ENCODE data around the gene SH2D4B. TPM values are rescaled to one million over a fixed set of nuclear protein-coding genes. Genes with fewer than 3 reads are reported as not detected.

SH2D4B gene
- total and polyA plus RNA-seq, 10 of the 15 experiments (the other 5 are each of a cell fraction or from before 2014, with no cell fraction given) = 0.04 to 0.21 (median 0.13) TPM; not detected in 5

- H3K4me2 ChIP-seq (ENCODE audit: control insufficient read depth, insufficient read depth) = no peak overlapping the region
- H3K27ac ChIP-seq (ENCODE audit: control insufficient read depth, insufficient read depth) = no peak overlapping the region
- peaks cover 20 to 30% of the 10 kb centered on the region in 2 experiments for H3K36me3 ChIP-seq (ENCODE audit: control insufficient read depth in 2 of 2, insufficient read depth in 2 of 2, low read length in 1 of 2)
- ChIA-PET SMC1A (ENCODE audit: uncharacterized antibody, unreplicated experiment) (interaction anchor here (0.7 to 21.2 kb wide), 26 partner anchors 8 to 157 kb away, joined by 3 to 1038 read pairs (median 3); partner anchors contain the start of gene TSPAN14), POLR2A (interaction anchor here (1.2 to 8.3 kb wide), 8 partner anchors 9 to 60 kb away, joined by 3 to 60 read pairs (median 10); partner anchors contain the start of gene TSPAN14), CTCF (interaction anchor here (0.5 to 21.6 kb wide), 37 partner anchors 9 to 441 kb away, joined by 3 to 852 read pairs (median 6); partner anchors contain the start of gene TSPAN14), RAD21 (ENCODE audit: unreplicated experiment) (interaction anchor here (0.9 to 13.9 kb wide), 22 partner anchors 11 to 440 kb away, joined by 3 to 432 read pairs (median 5); partner anchors contain the start of genes PRXL2A and TSPAN14)
- H3K27me3 ChIP-seq (replicated peaks in 1 of 2; ENCODE audit: control insufficient read depth in 2 of 2, insufficient read depth in 2 of 2, low read length in 1 of 2) = no peaks in the 10 kb centered on the region
- DNase-seq (ENCODE audit: low read depth, low spot score) (no peak), FAIRE-seq (no peak), ATAC-seq (no peak; the same call in 2 of the 3 replicates)
- BruUV-seq (replicated peaks) = no TSS peak
- H3K9me3 ChIP-seq (replicated peaks; ENCODE audit: control insufficient read depth, insufficient read depth, low read length) = no peaks in the 10 kb centered on the region
- H3K4me1 ChIP-seq (ENCODE audit: control insufficient read depth, insufficient read depth, low read length) = peaks cover 24% of the 10 kb centered on the region
- no peak overlapping the region for H3K9ac ChIP-seq (ENCODE audit: control insufficient read depth, insufficient read depth, low read length)
- 98% methylated on average over 5 of the region's 5 CpGs for WGBS (ENCODE audit: insufficient coverage, insufficient replicate concordance, low lambda C conversion rate, missing lambda C conversion rate)
- peaks cover 11% of the 10 kb centered on the region for H3K79me2 ChIP-seq (ENCODE audit: control insufficient read depth, insufficient read depth, low read length)
- H4K20me1 ChIP-seq (ENCODE audit: control insufficient read depth, insufficient read depth) = no peaks in the 10 kb centered on the region
- in situ Hi-C loops (cut with MboI) = loop anchor here (5.0 kb wide), 2 partner anchors 58 to 123 kb away; no protein-coding TSS in a partner anchor
- TF ChIP-seq ZZZ3 (IDR thresholded peaks at IDR 0.05; ENCODE audit: control insufficient read depth, insufficient read length, low read depth) (no peak), MTA2 (IDR thresholded peaks at IDR 0.05; ENCODE audit: low read depth) (no peak), SPI1 (IDR thresholded peaks at IDR 0.05; ENCODE audit: borderline replicate concordance, insufficient read depth, low read depth, low read length) (no peak), RFX5 (IDR thresholded peaks at IDR 0.05; ENCODE audit: low read depth, low read length) (no peak)
- H2AFZ ChIP-seq (ENCODE audit: control insufficient read depth, low read depth, low read length) = no peak overlapping the region
- no peak overlapping the region for H3K4me3 ChIP-seq
- intact Hi-C loops (cut with micrococcal nuclease; ENCODE audit: unreplicated experiment) = loop anchor here (1.0 to 5.0 kb wide), 3 partner anchors 48 to 123 kb away; no protein-coding TSS in a partner anchor
Measured at GRCh38 chr10:80504897-80505465, 32.7 kb upstream of the SH2D4B start.

- Histone ChIP-seq H3K4me2 (ENCODE audit: control insufficient read depth, insufficient read depth) (no peak overlapping the region), H3K9me3 (replicated peaks; ENCODE audit: control insufficient read depth, insufficient read depth, low read length) (no peaks in the 10 kb centered on the region), H3K79me2 (ENCODE audit: control insufficient read depth, insufficient read depth, low read length) (peaks cover 6% of the 10 kb centered on the region), H3K9ac (ENCODE audit: control insufficient read depth, insufficient read depth, low read length) (no peak overlapping the region), H2AFZ (ENCODE audit: control insufficient read depth, low read depth, low read length) (no peak overlapping the region), H3K27me3 (replicated peaks in 1 of 2; ENCODE audit: control insufficient read depth in 2 of 2, insufficient read depth in 2 of 2, low read length in 1 of 2) (no peaks in the 10 kb centered on the region), H3K4me3 (no peak overlapping the region), H3K27ac (ENCODE audit: control insufficient read depth, insufficient read depth) (no peak overlapping the region), H4K20me1 (ENCODE audit: control insufficient read depth, insufficient read depth) (no peaks in the 10 kb centered on the region), H3K4me1 (ENCODE audit: control insufficient read depth, insufficient read depth, low read length) (peaks cover 12% of the 10 kb centered on the region), H3K36me3 (ENCODE audit: control insufficient read depth in 2 of 2, insufficient read depth in 2 of 2, low read length in 1 of 2) (peaks cover 20 to 30% of the 10 kb centered on the region in 2 experiments)
- intact Hi-C loops (cut with micrococcal nuclease; ENCODE audit: unreplicated experiment) = no loop called here
- in situ Hi-C loops (cut with MboI) = loop anchor here (5.0 kb wide), 1 partner anchor 124 kb away; no protein-coding TSS in a partner anchor
- 59% methylated on average over 6 of the region's 6 CpGs for whole genome bisulfite sequencing (ENCODE audit: insufficient coverage, insufficient replicate concordance, low lambda C conversion rate, missing lambda C conversion rate)
- FAIRE-seq (no peak), DNase-seq (ENCODE audit: low read depth, low spot score) (no peak), ATAC-seq (no peak)
- POLR2A ChIA-PET = interaction anchor here (1.2 to 5.8 kb wide), 4 partner anchors 41 to 61 kb away, joined by 4 to 29 read pairs (median 10); no protein-coding TSS in a partner anchor
- RAD21 ChIA-PET (ENCODE audit: unreplicated experiment) = interaction anchor here (0.6 to 13.9 kb wide), 26 partner anchors 9 to 673 kb away, joined by 3 to 432 read pairs (median 4); partner anchors contain the start of genes PRXL2A and TSPAN14
- BruUV-seq (replicated peaks) = no TSS peak
- SMC1A ChIA-PET (ENCODE audit: uncharacterized antibody, unreplicated experiment) = interaction anchor here (0.7 to 21.2 kb wide), 23 partner anchors 10 to 131 kb away, joined by 3 to 1038 read pairs (median 4); partner anchors contain the start of gene TSPAN14
- CTCF ChIA-PET = interaction anchor here (0.7 to 21.6 kb wide), 32 partner anchors 9 to 440 kb away, joined by 3 to 852 read pairs (median 7); partner anchors contain the start of gene TSPAN14
- no peak for TF ChIP-seq ZBED1 (IDR thresholded peaks at IDR 0.05; ENCODE audit: borderline replicate concordance)
- TF ChIP-seq CUX1 (IDR thresholded peaks at IDR 0.05; ENCODE audit: insufficient replicate concordance, low read depth, low read length) = no peak
- no peak for TF ChIP-seq EGR1 (IDR thresholded peaks at IDR 0.05; ENCODE audit: borderline replicate concordance in 1 of 2, low read depth in 2 of 2, low read length in 2 of 2)
- no peak for TF ChIP-seq PML (IDR thresholded peaks at IDR 0.05; ENCODE audit: low read length)
- TF ChIP-seq POU2F2 (IDR thresholded peaks at IDR 0.05; ENCODE audit: borderline replicate concordance, low read depth, low read length) = no peak
- TF ChIP-seq SMAD1 (IDR thresholded peaks at IDR 0.05; ENCODE audit: low read depth, partially characterized antibody) = no peak
- TF ChIP-seq SP1 (IDR thresholded peaks at IDR 0.05; ENCODE audit: low read depth, low read length) = no peak
Measured at GRCh38 chr10:80506189-80506575, 31.5 kb upstream of the SH2D4B start.
